CD4-positive, alpha-beta T cell (primary cell): ENCODE data around the gene NECTIN4. TPM values are rescaled to one million over a fixed set of nuclear protein-coding genes. Genes with fewer than 3 reads are reported as not detected.

Experiments used
- ATAC-seq: fragments of 200-7000 bp; cut with Tn5 transposase; one replicate; pipeline ENCODE4 v1.10.0; 2022; ENCODE audit warnings: mild to moderate bottlenecking; ENCODE audit not compliant: poor library complexity
- CTCF ChIA-PET: fragments of 350-600 bp; sonication (Branson Sonifier 250); formaldehyde crosslinking; loops from one replicate; lab custom pipeline; 2021; ENCODE audit warnings: antibody characterized with exemption, inconsistent platforms; lab: Charles Lee
- POLR2A ChIA-PET: fragments of 350-600 bp; sonication (Branson Sonifier 250); formaldehyde crosslinking; loops from one replicate; lab custom pipeline; 2021; ENCODE audit warnings: antibody characterized with exemption, inconsistent platforms; lab: Charles Lee
- DNase-seq, 14 experiments: peaks; one replicate each; pipeline ENCODE4 v3.0.0-alpha.2; 2013 to 2020; ENCODE audit warnings: mixed read lengths in 2 of 14
- H3K27ac ChIP-seq, 2 donors: one replicate each; pipeline versions ENCODE4 v1.5.1 to v1.7.0; 2013; ENCODE audit warnings: low read length in 2 of 2, low read depth in 1 of 2, mild to moderate bottlenecking in 1 of 2
- H3K27me3 ChIP-seq, 2 experiments: 1 replicate in 1 of 2; 2 replicates in 1 of 2; pipeline versions ENCODE4 v1.6.1 to v1.7.0; 2013; ENCODE audit warnings: low read length in 2 of 2, control low read depth in 1 of 2, mild to moderate bottlenecking in 1 of 2, moderate library complexity in 1 of 2; ENCODE audit not compliant: insufficient read depth in 2 of 2, control insufficient read depth in 1 of 2
- H3K36me3 ChIP-seq: one replicate; pipeline ENCODE4 v1.6.1; 2013; ENCODE audit warnings: low read length, control low read depth; ENCODE audit not compliant: insufficient read depth
- H3K4me1 ChIP-seq: one replicate; pipeline ENCODE4 v1.6.1; 2013; ENCODE audit warnings: low read length, control low read depth; ENCODE audit not compliant: insufficient read depth
- H3K4me3 ChIP-seq: one replicate; pipeline ENCODE4 v1.5.1; 2013; ENCODE audit warnings: mild to moderate bottlenecking, low read length, moderate library complexity
- H3K9me3 ChIP-seq, 2 experiments: 1 replicate in 1 of 2; 2 replicates in 1 of 2; pipeline versions ENCODE4 v1.6.1 to v1.7.0; 2013; ENCODE audit warnings: low read length in 2 of 2, mild to moderate bottlenecking in 2 of 2, control low read depth in 1 of 2, moderate library complexity in 1 of 2; ENCODE audit not compliant: control insufficient read depth in 1 of 2, insufficient read depth in 1 of 2
- H3K27ac Mint-ChIP-seq: one replicate; pipeline ENCODE4 v1.8.0; 2020; ENCODE audit warnings: mixed read lengths
- H3K27me3 Mint-ChIP-seq: one replicate; pipeline ENCODE4 v1.8.0; 2021; ENCODE audit warnings: mixed read lengths
- H3K36me3 Mint-ChIP-seq: one replicate; pipeline ENCODE4 v1.8.0; 2021; ENCODE audit warnings: low read depth, mixed read lengths
- H3K4me1 Mint-ChIP-seq: one replicate; pipeline ENCODE4 v1.8.0; 2021; ENCODE audit warnings: low read depth, mixed read lengths
- H3K4me3 Mint-ChIP-seq: one replicate; pipeline ENCODE4 v1.8.0; 2020; ENCODE audit warnings: mild to moderate bottlenecking, mixed read lengths
- H3K9me3 Mint-ChIP-seq: one replicate; pipeline ENCODE4 v1.8.0; 2020; ENCODE audit warnings: mixed read lengths
- CTCF ChIP-seq: fragments of 200-600 bp; IDR thresholded peaks from one replicate; pipeline ENCODE4 v1.8.0; 2022; ENCODE audit warnings: antibody characterized with exemption, mild to moderate bottlenecking
- intact Hi-C, 2 experiments: fragments of 100-400 bp; cut with DNase I in 1 of 2; cut with micrococcal nuclease in 1 of 2; formaldehyde crosslinking; loops; one replicate each; pipeline versions ENCODE4 v1.15.1 to v1.9.0; 2023 to 2025; cut with DNase I, micrococcal nuclease
- total RNA-seq, 174 experiments: library from RNA in 2 of 174; stranded (reverse) in 2 of 174; gene quantifications; one replicate each; pipeline ENCODE4 v1.2.3 and lab custom pipeline; 2021 to 2026

The NECTIN4 gene
- total RNA-seq, 2 experiments from 2014 or later: 0.22 TPM

GRCh38 chr1:161114556-161114955 is 25.2 kb upstream of the NECTIN4 start:
- H3K9me3 ChIP-seq: no peaks in the 10 kb centered on the region
- Mint-ChIP-seq H3K4me3 (no peak overlapping the region), H3K9me3 (no peaks in the 10 kb centered on the region), H3K4me1 (peaks cover 72% of the 10 kb centered on the region), H3K36me3 (peaks cover 29% of the 10 kb centered on the region), H3K27me3 (no peaks in the 10 kb centered on the region), H3K27ac (peak overlapping the region; percentile 50)
- H3K27ac ChIP-seq: no peak overlapping the region
- DNase-seq: no peak
- peaks cover 8% of the 10 kb centered on the region for H3K36me3 ChIP-seq
- TF ChIP-seq CTCF: no peak
- no peaks in the 10 kb centered on the region for H3K27me3 ChIP-seq
- H3K4me1 ChIP-seq: peaks cover 43% of the 10 kb centered on the region
- intact Hi-C loops: no loop called here
- CTCF ChIA-PET: no interaction called here
- H3K4me3 ChIP-seq: no peak overlapping the region
- ATAC-seq: no peak
- POLR2A ChIA-PET: no interaction called here

GRCh38 chr1:161113915-161114314 is 24.6 kb upstream of the NECTIN4 start:
- Histone ChIP-seq H3K4me1 (peaks cover 37% of the 10 kb centered on the region), H3K27me3 (no peaks in the 10 kb centered on the region), H3K27ac (no peak overlapping the region), H3K36me3 (peaks cover 9% of the 10 kb centered on the region), H3K4me3 (no peak overlapping the region), H3K9me3 (no peaks in the 10 kb centered on the region)
- Mint-ChIP-seq H3K36me3 (peaks cover 32% of the 10 kb centered on the region), H3K4me1 (peaks cover 66% of the 10 kb centered on the region), H3K27me3 (no peaks in the 10 kb centered on the region), H3K9me3 (no peaks in the 10 kb centered on the region), H3K27ac (peak overlapping the region; percentile 50), H3K4me3 (no peak overlapping the region)
- no peak for TF ChIP-seq CTCF
- intact Hi-C loops: no loop called here
- ATAC-seq (no peak), DNase-seq (no peak)
- ChIA-PET CTCF (no interaction called here), POLR2A (no interaction called here)

GRCh38 chr1:161111527-161111926 is 22.2 kb upstream of the NECTIN4 start:
- ChIA-PET CTCF (no interaction called here), POLR2A (no interaction called here)
- Histone ChIP-seq H3K4me1 (peaks cover 21% of the 10 kb centered on the region), H3K4me3 (no peak overlapping the region), H3K27ac (no peak overlapping the region), H3K9me3 (no peaks in the 10 kb centered on the region), H3K27me3 (no peaks in the 10 kb centered on the region), H3K36me3 (peaks cover 12% of the 10 kb centered on the region)
- Mint-ChIP-seq H3K9me3 (no peaks in the 10 kb centered on the region), H3K4me3 (no peak overlapping the region), H3K27ac (no peak overlapping the region), H3K36me3 (peaks cover 22% of the 10 kb centered on the region), H3K27me3 (no peaks in the 10 kb centered on the region), H3K4me1 (peaks cover 45% of the 10 kb centered on the region)
- DNase-seq (no peak), ATAC-seq (no peak)
- intact Hi-C loops: no loop called here
- no peak for TF ChIP-seq CTCF
